GM12892 (cell line): ENCODE data around the gene TRAPPC14.

Source experiments
- POLR2A ChIP-seq: IDR thresholded peaks from 2 replicates; pipeline ENCODE4 v1.6.1; 2011; ENCODE audit warnings: low read depth, low read length, control low read depth
- POLR2AphosphoS5 ChIP-seq: IDR thresholded peaks from 2 replicates; pipeline ENCODE4 v1.6.1; 2011; ENCODE audit warnings: low read depth, low read length, control low read depth

- TF ChIP-seq POLR2A: no peak
- no peak for TF ChIP-seq POLR2AphosphoS5
These were observed 31.7 kb upstream of the TRAPPC14 start for GRCh38 chr7:100190048-100190711.
